ENCODE results near the gene ISYNA1.

- TF ChIP-seq CTCF (conservative IDR thresholded peaks at IDR 0.05; ENCODE audit: low read length): no peak
- TF ChIP-seq EZH2phosphoT487 (IDR thresholded peaks at IDR 0.05; ENCODE audit: borderline replicate concordance): no peak
Observed at GRCh38 chr19:18436671-18437490, 1.1 kb downstream of the ISYNA1 start.

Measured in Loucy (cell line).